ENCODE results near the gene RALBP1.

GRCh38 chr18:9513971-9514512 lies 38.7 kb downstream of the RALBP1 start:
- TF ChIP-seq POLR2AphosphoS5 (IDR thresholded peaks at IDR 0.05) = no peak
- TF ChIP-seq CTCF (IDR thresholded peaks at IDR 0.05; ENCODE audit: poor library complexity, severe bottlenecking) = no peak
- TF ChIP-seq TAF1 (IDR thresholded peaks at IDR 0.05; ENCODE audit: low read depth) = no peak
- no peak for TF ChIP-seq REST (IDR thresholded peaks at IDR 0.05; ENCODE audit: borderline replicate concordance)
